PFSK-1 (cell line): ENCODE measurements around the gene INSC.

ENCODE experiments used
- FOXP2 ChIP-seq: optimal IDR thresholded peaks from 2 replicates; pipeline ENCODE3; 2011; ENCODE audit warnings: borderline replicate concordance, control low read depth, inconsistent platforms; ENCODE audit not compliant: insufficient read depth; ENCODE audit errors: extremely low read length, extremely low read depth
- POLR2AphosphoS5 ChIP-seq: IDR thresholded peaks from 2 replicates; pipeline ENCODE4 v1.6.1; 2012; ENCODE audit warnings: low read depth, mild to moderate bottlenecking, control low read depth, low read length, moderate library complexity
- REST ChIP-seq, 2 experiments: IDR thresholded peaks; 2 replicates each; pipeline versions ENCODE4 v1.6.1 to v1.8.0; 2011 to 2012; ENCODE audit warnings: low read depth in 2 of 2, low read length in 2 of 2, control low read depth in 1 of 2, inconsistent platforms in 1 of 2, mild to moderate bottlenecking in 1 of 2, moderate library complexity in 1 of 2; ENCODE audit not compliant: insufficient read depth in 1 of 2
- SIN3A ChIP-seq: IDR thresholded peaks from 2 replicates; pipeline ENCODE4 v1.6.1; 2012; ENCODE audit warnings: mild to moderate bottlenecking, low read length, moderate library complexity, borderline replicate concordance; ENCODE audit not compliant: insufficient read depth
- TAF1 ChIP-seq: IDR thresholded peaks from 2 replicates; pipeline ENCODE4 v1.6.1; 2012; ENCODE audit warnings: low read length, control low read depth, borderline replicate concordance; ENCODE audit not compliant: insufficient read depth

GRCh38 chr11:15229069-15229468 is 114.3 kb downstream of the INSC start:
- TF ChIP-seq POLR2AphosphoS5, result no peak
- TF ChIP-seq REST (IDR thresholded peaks at IDR 0.05; ENCODE audit: insufficient read depth in 1 of 2, low read depth in 2 of 2, low read length in 2 of 2), result no peak
- TF ChIP-seq TAF1, result no peak
- no peak for TF ChIP-seq SIN3A
- TF ChIP-seq FOXP2, result no peak
